ENCODE measurements around the gene TCF7L1.

Gene TCF7L1

GRCh38 chr2:85353876-85354285 is 220.7 kb downstream of the TCF7L1 start:
- no peak for DNase-seq (ENCODE audit: extremely low read depth, low read depth)
- peak overlapping the region; percentile 91 for H3K4me3 ChIP-seq (replicated peaks; ENCODE audit: low read depth, low read length)
- no peak for TF ChIP-seq CTCF (IDR thresholded peaks at IDR 0.05; ENCODE audit: low read depth, low read length, missing control alignments)

GRCh38 chr2:85354286-85355072 is 221.3 kb downstream of the TCF7L1 start, which contains the start of the genes ELMOD3 and RETSAT:
ELMOD3 (plus strand) TSS chr2:85354769; CDS start chr2:85357199, 2,430 bp downstream.
RETSAT (minus strand) TSS chr2:85354528; CDS start chr2:85354507, 21 bp downstream.
- DNase-seq (ENCODE audit: extremely low read depth, low read depth): peak; percentile 99
- peak within 1 kb of the TSS; percentile 91 for H3K4me3 ChIP-seq (replicated peaks; ENCODE audit: low read depth, low read length)
- no peak for TF ChIP-seq CTCF (IDR thresholded peaks at IDR 0.05; ENCODE audit: low read depth, low read length, missing control alignments)

- peak overlapping the region; percentile 91 for H3K4me3 ChIP-seq (replicated peaks; ENCODE audit: low read depth, low read length)
- DNase-seq (ENCODE audit: extremely low read depth, low read depth): no peak
- TF ChIP-seq CTCF (IDR thresholded peaks at IDR 0.05; ENCODE audit: low read depth, low read length, missing control alignments): no peak
Measured at GRCh38 chr2:85355073-85355410, 221.8 kb downstream of the TCF7L1 start.

- no peak for TF ChIP-seq CTCF (IDR thresholded peaks at IDR 0.05; ENCODE audit: low read depth, low read length, missing control alignments)
- peak overlapping the region; percentile 91 for H3K4me3 ChIP-seq (replicated peaks; ENCODE audit: low read depth, low read length)
- DNase-seq (ENCODE audit: extremely low read depth, low read depth): no peak
Measured at GRCh38 chr2:85355521-85355920, 222.3 kb downstream of the TCF7L1 start.

- no peak overlapping the region for H3K4me3 ChIP-seq (replicated peaks; ENCODE audit: low read depth, low read length)
- DNase-seq (ENCODE audit: extremely low read depth, low read depth): no peak
- TF ChIP-seq CTCF (IDR thresholded peaks at IDR 0.05; ENCODE audit: low read depth, low read length, missing control alignments): no peak
Measured at GRCh38 chr2:85356186-85356585, 223.0 kb downstream of the TCF7L1 start.

- no peak overlapping the region for H3K4me3 ChIP-seq (replicated peaks; ENCODE audit: low read depth, low read length)
- DNase-seq (ENCODE audit: extremely low read depth, low read depth): no peak
- TF ChIP-seq CTCF (IDR thresholded peaks at IDR 0.05; ENCODE audit: low read depth, low read length, missing control alignments): no peak
Measured at GRCh38 chr2:85357736-85358135, 224.5 kb downstream of the TCF7L1 start.
